ENCODE data around the gene PHTF2. TPM values are rescaled to one million over a fixed set of nuclear protein-coding genes. Genes with fewer than 3 reads are reported as not detected.

The PHTF2 gene
- total and polyA plus RNA-seq, 2 donors (not counting 3 experiments of a cell fraction or from before 2014, with no cell fraction given): 13.3 to 21.4 TPM

DNA sequence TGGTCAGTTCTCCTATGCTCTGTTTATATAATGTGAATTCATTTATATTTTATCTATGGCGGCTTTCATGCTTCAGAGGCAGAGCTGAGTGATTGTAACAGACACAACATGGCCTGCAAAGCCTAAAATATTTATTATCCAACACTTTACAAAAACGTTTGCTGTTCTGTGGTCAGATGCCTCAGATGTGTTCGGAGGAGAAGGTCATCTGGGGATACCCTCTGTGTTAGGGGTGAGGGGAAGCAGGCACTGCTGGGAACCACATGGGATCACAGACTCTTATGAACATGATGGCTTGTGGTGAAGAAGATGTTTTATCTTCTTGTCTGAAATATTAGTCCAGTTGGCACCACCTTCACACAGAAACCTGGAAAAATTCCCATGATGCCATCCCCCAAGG, 203.4 kb downstream of the PHTF2 start:
- no peak overlapping the region for H3K4me3 ChIP-seq (replicated peaks in 1 of 3; ENCODE audit: insufficient read depth in 1 of 3, low read depth in 1 of 3, low read length in 3 of 3)

More for the DNA sequence above, 203.4 kb downstream of the PHTF2 start:
- no peak overlapping the region for H2AFZ ChIP-seq (ENCODE audit: low read depth, low read length)
- dilution Hi-C loops (cut with MboI; ENCODE audit: extremely low pct_ligation_motif_present, low sequenced_read_pairs) (no loop called here), intact Hi-C loops (cut with micrococcal nuclease) (no loop called here)
- no peaks in the 10 kb centered on the region for H3K9me1 ChIP-seq (replicated peaks; ENCODE audit: control insufficient read depth, extremely low read depth, insufficient read depth, low read length)
- no peaks in the 10 kb centered on the region for H4K20me1 ChIP-seq (replicated peaks; ENCODE audit: control insufficient read depth, extremely low read depth, insufficient read depth, low read length)
- no peaks in the 10 kb centered on the region for H3K4me1 ChIP-seq (ENCODE audit: control insufficient read depth, extremely low read depth, insufficient read depth, low read length)
- H3K4me2 ChIP-seq (ENCODE audit: insufficient read depth, low read length): no peak overlapping the region
- ChIA-PET POLR2A (no interaction called here), CTCF (no interaction called here)
- no TSS peak for BruUV-seq (replicated peaks)
- H3K36me3 ChIP-seq (ENCODE audit: control insufficient read depth in 2 of 2, extremely low read depth in 1 of 2, insufficient read depth in 2 of 2, low read length in 2 of 2): no peaks in the 10 kb centered on the region
- H3K79me2 ChIP-seq (ENCODE audit: control insufficient read depth, insufficient read depth, low read length): no peaks in the 10 kb centered on the region
- H3K27me3 ChIP-seq (ENCODE audit: control insufficient read depth in 2 of 2, insufficient read depth in 2 of 2, low read length in 2 of 2): no peaks in the 10 kb centered on the region
- no peak overlapping the region for H3K9ac ChIP-seq (replicated peaks; ENCODE audit: extremely low read depth, insufficient read depth, low read length)
- no peak for FAIRE-seq
- no peak for DNase-seq (ENCODE audit: low read depth, low spot score)
- H3K27ac ChIP-seq (ENCODE audit: insufficient read depth, low read depth, low read length): no peak overlapping the region
- TF ChIP-seq GATA2 (IDR thresholded peaks at IDR 0.05; ENCODE audit: insufficient read depth, insufficient read length, low read depth, low read length): no peak
- TF ChIP-seq MYC (IDR thresholded peaks at IDR 0.05; ENCODE audit: low read depth, low read length): no peak
- no peak for TF ChIP-seq EZH2 (IDR thresholded peaks at IDR 0.05; ENCODE audit: borderline replicate concordance, low read depth, low read length, severe bottlenecking)
- no peak for TF ChIP-seq FOS (IDR thresholded peaks at IDR 0.05; ENCODE audit: borderline replicate concordance, insufficient read depth, low read length)
- TF ChIP-seq, protein P1, sequence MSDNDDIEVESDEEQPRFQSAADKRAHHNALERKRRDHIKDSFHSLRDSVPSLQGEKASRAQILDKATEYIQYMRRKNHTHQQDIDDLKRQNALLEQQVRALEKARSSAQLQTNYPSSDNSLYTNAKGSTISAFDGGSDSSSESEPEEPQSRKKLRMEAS (IDR thresholded peaks at IDR 0.05; ENCODE audit: insufficient read depth, insufficient read length): no peak
- TF ChIP-seq, protein P2, sequence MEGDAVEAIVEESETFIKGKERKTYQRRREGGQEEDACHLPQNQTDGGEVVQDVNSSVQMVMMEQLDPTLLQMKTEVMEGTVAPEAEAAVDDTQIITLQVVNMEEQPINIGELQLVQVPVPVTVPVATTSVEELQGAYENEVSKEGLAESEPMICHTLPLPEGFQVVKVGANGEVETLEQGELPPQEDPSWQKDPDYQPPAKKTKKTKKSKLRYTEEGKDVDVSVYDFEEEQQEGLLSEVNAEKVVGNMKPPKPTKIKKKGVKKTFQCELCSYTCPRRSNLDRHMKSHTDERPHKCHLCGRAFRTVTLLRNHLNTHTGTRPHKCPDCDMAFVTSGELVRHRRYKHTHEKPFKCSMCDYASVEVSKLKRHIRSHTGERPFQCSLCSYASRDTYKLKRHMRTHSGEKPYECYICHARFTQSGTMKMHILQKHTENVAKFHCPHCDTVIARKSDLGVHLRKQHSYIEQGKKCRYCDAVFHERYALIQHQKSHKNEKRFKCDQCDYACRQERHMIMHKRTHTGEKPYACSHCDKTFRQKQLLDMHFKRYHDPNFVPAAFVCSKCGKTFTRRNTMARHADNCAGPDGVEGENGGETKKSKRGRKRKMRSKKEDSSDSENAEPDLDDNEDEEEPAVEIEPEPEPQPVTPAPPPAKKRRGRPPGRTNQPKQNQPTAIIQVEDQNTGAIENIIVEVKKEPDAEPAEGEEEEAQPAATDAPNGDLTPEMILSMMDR (IDR thresholded peaks at IDR 0.05; ENCODE audit: extremely low read depth in 1 of 2, insufficient read depth in 1 of 2, low read depth in 1 of 2, low read length in 2 of 2): no peak
- TF ChIP-seq JUN (IDR thresholded peaks at IDR 0.05; ENCODE audit: borderline replicate concordance, insufficient read depth, insufficient read length, low read depth): no peak
- no peak for TF ChIP-seq POLR2AphosphoS5 (IDR thresholded peaks at IDR 0.05; ENCODE audit: insufficient read depth, low read depth, low read length)
- TF ChIP-seq POLR2A (IDR thresholded peaks at IDR 0.05; ENCODE audit: low read depth, low read length): no peak
- no peaks in the 10 kb centered on the region for H3K9me3 ChIP-seq (replicated peaks; ENCODE audit: control insufficient read depth, insufficient read depth, low read length)
